DMS 273 (cell line): ENCODE data around the gene KRTAP3-2.
A peak's percentile ranks its signal among the peaks of the same experiment; 100 is the strongest.
"Not testable (repeated sequence)": the region's sequence is repeated elsewhere in the genome, so short reads cannot be mapped to it uniquely, and the experiment has no call there.

ENCODE experiments used
- DNase-seq: peaks from one replicate; lab custom pipeline; 2025; ENCODE audit not compliant: unreplicated experiment; lab: John Stamatoyannopoulos, UW

Gene KRTAP3-2

GRCh38 chr17:40999563-40999962, at the start of gene KRTAP3-2:
Gene KRTAP3-2 (minus strand): TSS chr17:40999906. CDS start chr17:40999853, 53 bp downstream.
- peak; percentile 52 for DNase-seq

GRCh38 chr17:41049110-41049509, 49.4 kb upstream of the KRTAP3-2 start:
- no peak for DNase-seq

GRCh38 chr17:41048441-41048840, 48.7 kb upstream of the KRTAP3-2 start:
- no peak for DNase-seq

- DNase-seq = not testable (repeated sequence)
Observed at GRCh38 chr17:41046735-41047465, 47.2 kb upstream of the KRTAP3-2 start, which contains the start of gene KRTAP2-1. Gene KRTAP2-1 (minus strand): TSS chr17:41047316. CDS start chr17:41047267, 49 bp downstream.

GRCh38 chr17:41042953-41043352, 43.2 kb upstream of the KRTAP3-2 start:
- no peak for DNase-seq

- peak; percentile 85 for DNase-seq
Observed at GRCh38 chr17:41040783-41041571, 41.3 kb upstream of the KRTAP3-2 start, which contains the start of gene KRTAP1-1. Gene KRTAP1-1 (minus strand): TSS chr17:41041450. CDS start chr17:41041397, 53 bp downstream.

- no peak for DNase-seq
Observed at GRCh38 chr17:41037853-41038350, 38.2 kb upstream of the KRTAP3-2 start.

- DNase-seq = peak; percentile 82
Observed at GRCh38 chr17:41034346-41034935, 34.7 kb upstream of the KRTAP3-2 start, which contains the start of gene KRTAP1-3. Gene KRTAP1-3 (minus strand): TSS chr17:41034874. CDS start chr17:41034821, 53 bp downstream.

- peak; percentile 3 for DNase-seq
Observed at GRCh38 chr17:41029633-41030245, 30.0 kb upstream of the KRTAP3-2 start, which contains the start of gene KRTAP1-4. Gene KRTAP1-4 (minus strand): TSS chr17:41030195. CDS start chr17:41030078, 117 bp downstream.

GRCh38 chr17:41026715-41027471, 27.2 kb upstream of the KRTAP3-2 start, which contains the start of gene KRTAP1-5:
Gene KRTAP1-5 (minus strand): TSS chr17:41027208. CDS start chr17:41027155, 53 bp downstream.
- DNase-seq = peak; percentile 62

- no peak for DNase-seq
Observed at GRCh38 chr17:41024697-41025096, 25.0 kb upstream of the KRTAP3-2 start.

GRCh38 chr17:41020336-41020735, 20.6 kb upstream of the KRTAP3-2 start:
- no peak for DNase-seq

- DNase-seq = no peak
Observed at GRCh38 chr17:41019415-41019814, 19.7 kb upstream of the KRTAP3-2 start.

GRCh38 chr17:41018541-41018940, 18.8 kb upstream of the KRTAP3-2 start:
- no peak for DNase-seq

GRCh38 chr17:41016578-41017215, 17.0 kb upstream of the KRTAP3-2 start:
- DNase-seq = no peak

- no peak for DNase-seq
Observed at GRCh38 chr17:41015454-41015853, 15.7 kb upstream of the KRTAP3-2 start.

- peak; percentile 35 for DNase-seq
Observed at GRCh38 chr17:41013606-41014005, 13.9 kb upstream of the KRTAP3-2 start.

GRCh38 chr17:41013181-41013580, 13.5 kb upstream of the KRTAP3-2 start:
- no peak for DNase-seq
